Endometrium (tissue), 2 donors: ENCODE measurements around the gene CAMK2B.

Experiments
- FAIRE-seq: peaks from 2 replicates; lab custom pipeline; 2012; peaks lifted over from hg19 to GRCh38; lab: Jason Lieb, UNC
- donor health status: control.
- donor health status: control.

The CAMK2B gene

DNA sequence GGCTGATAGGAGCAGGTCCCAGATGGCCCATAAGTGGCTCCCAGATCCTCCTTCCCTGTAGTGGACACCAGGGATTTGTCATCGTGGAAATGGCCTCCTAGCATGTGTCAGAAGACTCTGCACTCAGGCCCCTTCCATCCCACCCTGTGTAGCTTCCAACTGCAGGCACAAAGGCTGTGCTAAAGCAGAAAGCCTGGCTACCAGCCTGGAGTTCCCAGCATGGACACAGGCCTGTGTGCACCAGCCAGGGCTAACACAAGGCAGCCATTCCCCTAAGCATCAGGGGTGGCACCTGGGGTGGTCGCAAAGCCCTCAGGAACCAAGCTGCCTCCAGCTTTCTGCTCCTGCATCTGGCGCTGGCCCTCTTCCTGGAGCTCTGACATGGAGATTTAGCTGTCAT, 4.5 kb upstream of the CAMK2B start:
- no peak for FAIRE-seq

GRCh38 chr7:44329081-44329480, 3.7 kb upstream of the CAMK2B start:
- FAIRE-seq = no peak

- FAIRE-seq = no peak
Observed at GRCh38 chr7:44327981-44328380, 2.6 kb upstream of the CAMK2B start.

DNA sequence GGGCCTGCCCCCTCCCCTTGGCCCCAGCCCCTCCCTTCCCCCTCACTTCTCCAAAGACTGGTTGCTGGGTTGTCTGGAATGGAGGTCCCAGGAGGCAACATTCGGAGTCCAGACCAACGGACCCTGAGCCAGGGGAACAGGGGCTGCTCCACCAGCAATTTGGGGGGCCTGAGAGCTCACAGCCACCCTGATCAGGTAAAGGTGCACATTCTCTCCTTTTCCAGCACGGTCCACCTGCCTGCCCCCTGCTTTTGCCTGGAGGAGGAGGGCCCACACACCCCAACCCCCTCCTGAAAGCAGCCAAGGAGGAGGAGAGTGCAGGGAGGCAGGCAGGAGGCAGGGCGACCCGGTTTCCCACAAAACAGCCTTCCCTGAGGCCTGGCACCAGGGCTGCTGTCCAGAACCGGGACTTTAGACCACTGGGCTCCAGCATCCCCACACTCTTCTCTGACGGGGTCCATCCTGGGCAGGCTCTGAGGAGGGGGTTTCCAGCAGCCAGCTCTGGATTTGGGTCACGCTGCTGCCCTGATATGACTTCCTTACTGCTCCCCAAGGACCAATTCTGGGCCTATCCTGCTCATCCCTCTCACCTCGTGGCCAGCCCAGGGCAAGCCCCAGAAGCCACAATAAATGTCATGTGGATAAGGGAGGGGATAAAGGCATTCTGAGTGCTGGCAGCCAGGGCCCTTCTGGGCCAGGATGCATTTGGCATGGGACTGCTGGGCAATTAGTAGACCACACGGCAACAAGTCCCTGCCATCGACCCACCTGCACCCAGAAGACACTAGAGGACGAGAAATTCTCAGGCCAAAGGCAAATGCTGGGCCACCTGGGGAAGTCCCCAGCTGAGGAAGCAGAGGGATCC, 1.1 kb upstream of the CAMK2B start:
- no peak for FAIRE-seq

- FAIRE-seq = no peak
Observed at GRCh38 chr7:44325811-44326241, 432 bp upstream of the CAMK2B start.

- no peak for FAIRE-seq
Observed at GRCh38 chr7:44324481-44325200, 753 bp downstream of the CAMK2B start.

GRCh38 chr7:44324204-44324480, 1.3 kb downstream of the CAMK2B start:
- no peak for FAIRE-seq

- FAIRE-seq = no peak
Observed at GRCh38 chr7:44323381-44324203, 1.8 kb downstream of the CAMK2B start.

DNA sequence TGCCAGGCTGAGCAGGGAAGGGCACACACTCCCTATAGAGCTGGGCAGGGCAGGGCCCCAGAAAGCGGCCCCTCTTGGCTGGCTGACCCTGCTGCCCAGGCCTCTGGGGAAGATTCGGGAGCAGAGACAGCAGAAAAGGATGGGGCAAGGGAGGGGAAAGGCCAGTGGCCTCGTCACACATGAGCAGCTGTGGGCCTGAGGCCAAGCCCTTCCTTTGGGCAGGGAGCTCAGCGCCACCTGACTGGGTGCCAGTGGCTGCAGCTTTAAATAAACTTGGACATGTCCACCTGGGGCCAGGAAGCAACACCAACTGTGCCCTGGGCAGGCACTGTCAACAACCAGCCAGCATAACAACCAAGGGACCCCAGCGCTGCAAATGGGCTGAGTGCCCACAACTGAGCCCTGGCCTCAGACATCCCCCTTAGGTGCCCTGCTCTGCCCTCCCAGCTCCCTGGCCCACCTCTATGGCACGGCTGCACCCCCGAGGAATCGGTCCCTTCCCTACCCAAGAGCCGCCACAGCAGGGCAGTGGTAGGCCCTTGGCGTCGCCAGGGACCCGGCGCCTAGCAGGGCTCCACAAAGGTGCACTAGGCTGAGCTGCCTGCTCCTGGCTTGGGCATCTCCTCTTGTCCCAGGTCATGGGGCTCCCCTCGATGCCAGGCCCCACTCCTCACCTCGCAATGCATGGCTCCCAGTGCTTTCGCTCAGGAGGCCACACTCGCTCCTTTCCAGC, 2.6 kb downstream of the CAMK2B start:
- FAIRE-seq = no peak

DNA sequence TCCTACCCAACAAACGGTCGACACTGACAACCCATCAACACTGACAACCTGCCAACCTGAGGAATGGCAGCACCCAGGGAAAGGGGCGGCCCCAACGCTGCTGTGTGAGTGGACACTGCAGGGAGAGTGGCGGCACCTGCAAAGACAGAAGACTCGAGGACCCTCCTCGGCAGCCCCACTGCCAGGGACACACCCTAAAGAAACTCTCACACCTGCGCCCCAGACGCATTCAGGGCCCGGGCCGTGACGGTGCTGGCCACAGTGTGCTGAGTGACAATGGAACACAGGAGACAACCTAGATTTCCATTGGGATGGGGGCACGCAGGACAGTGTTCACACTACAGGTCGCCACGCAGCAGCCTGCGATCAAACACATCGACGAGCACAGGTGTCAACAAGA, 3.6 kb downstream of the CAMK2B start:
- no peak for FAIRE-seq

- FAIRE-seq = no peak
Observed at GRCh38 chr7:44320794-44321371, 4.5 kb downstream of the CAMK2B start.

DNA sequence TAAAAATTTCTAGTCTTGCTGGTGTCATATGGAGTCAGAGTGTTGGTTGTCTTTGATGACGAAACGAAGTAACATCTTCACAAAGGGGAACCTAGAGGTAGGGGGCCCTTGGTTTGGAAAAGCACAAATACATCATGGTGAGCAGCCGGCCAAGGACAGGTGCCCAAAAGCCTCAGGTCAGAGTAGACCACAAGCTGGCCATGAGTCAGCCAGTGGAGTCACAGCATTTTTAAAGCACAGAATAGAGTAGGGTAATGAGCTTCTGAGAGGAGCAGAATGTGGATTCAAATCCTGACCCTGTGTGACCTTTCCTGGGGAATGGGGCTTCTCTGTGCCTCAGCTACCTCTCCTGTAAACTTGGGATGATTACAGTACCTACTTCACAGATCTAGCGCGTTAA, 5.3 kb downstream of the CAMK2B start:
- no peak for FAIRE-seq

DNA sequence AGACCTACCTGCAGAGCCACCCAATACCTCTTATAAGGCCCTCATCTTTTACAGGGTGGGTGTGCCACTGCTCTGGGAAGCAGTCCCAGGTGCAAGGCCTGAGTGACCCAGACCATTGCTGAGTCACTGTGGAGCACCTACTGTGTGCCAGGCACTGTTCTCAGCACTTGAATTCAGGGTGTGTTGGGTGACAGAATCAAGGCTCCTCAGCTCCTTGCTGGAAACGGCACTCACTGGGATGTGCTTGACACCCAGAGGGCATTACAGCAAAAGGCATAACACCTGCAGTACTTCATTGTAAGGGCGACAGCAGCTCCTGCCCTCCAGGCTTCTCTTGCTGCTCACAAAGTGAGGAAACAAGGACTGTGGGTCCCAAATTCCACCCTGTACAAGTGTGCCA, 7.1 kb downstream of the CAMK2B start:
- no peak for FAIRE-seq

DNA sequence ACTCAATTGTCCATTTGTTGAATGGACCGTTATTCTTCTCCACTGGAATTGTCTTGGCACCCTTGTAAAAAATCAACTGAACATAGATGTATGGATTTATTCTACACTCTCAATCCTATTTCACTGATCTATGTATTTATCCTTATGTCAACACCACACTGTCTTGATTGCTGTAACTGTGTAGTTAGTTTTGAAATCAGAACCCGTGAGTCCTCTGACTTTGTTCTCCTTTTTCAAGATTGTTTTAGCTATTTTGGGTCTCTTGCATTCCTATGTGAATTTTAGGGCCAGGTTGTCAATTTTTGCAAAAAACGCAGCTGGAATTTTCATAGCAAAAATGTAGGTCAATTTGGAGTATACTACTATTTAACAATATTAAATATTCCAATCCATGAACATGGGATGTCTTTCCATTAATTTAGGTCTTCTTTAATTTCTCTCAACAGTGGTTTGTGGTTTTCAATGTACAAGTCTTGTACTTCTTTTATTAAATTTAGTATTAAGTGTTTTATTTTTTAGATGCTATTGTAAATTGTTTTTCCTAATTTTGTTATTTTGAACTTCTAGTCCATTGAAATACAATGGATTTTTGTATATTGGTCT, 10.0 kb downstream of the CAMK2B start:
- FAIRE-seq = no peak

DNA sequence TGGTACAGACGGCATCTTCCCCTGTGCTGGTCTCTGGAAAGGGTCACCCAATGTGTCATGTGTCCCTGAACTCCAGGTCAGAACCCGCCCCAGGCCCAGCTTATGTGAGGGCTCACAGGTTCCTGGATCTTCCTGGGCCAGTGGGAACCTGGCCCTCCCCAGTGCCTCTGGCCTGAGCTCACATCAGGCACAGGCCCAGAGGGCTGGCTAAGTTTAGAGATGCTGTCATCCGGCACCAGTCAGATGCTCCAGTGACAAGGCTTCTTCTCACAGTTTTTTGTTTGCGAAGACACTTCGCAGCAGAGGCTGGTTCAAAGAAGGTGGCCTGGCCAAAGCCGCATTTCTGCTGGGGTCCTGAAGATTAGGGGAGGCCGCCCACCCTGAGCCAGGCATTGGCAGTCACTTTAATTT, 11.8 kb downstream of the CAMK2B start:
- no peak for FAIRE-seq

DNA sequence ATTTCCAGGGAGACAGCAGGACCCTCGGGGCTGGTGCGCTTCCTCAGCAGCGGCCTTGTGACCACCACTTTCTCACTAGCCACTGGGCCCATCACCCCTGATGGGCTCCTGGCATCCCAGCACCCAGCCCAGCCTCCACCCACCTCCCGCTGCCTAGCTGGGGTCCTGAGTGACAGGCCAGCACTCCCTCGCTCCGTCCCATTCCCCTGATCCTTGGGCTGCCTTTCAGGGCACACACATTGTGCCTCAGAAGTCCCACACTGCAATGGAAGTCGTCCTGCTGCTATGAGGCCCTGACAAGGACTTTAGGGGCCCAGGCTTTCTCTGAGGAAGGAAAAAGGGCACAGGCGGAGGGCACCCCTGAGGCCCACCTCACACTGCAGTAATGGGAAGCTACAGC, 12.4 kb downstream of the CAMK2B start:
- FAIRE-seq = no peak

DNA sequence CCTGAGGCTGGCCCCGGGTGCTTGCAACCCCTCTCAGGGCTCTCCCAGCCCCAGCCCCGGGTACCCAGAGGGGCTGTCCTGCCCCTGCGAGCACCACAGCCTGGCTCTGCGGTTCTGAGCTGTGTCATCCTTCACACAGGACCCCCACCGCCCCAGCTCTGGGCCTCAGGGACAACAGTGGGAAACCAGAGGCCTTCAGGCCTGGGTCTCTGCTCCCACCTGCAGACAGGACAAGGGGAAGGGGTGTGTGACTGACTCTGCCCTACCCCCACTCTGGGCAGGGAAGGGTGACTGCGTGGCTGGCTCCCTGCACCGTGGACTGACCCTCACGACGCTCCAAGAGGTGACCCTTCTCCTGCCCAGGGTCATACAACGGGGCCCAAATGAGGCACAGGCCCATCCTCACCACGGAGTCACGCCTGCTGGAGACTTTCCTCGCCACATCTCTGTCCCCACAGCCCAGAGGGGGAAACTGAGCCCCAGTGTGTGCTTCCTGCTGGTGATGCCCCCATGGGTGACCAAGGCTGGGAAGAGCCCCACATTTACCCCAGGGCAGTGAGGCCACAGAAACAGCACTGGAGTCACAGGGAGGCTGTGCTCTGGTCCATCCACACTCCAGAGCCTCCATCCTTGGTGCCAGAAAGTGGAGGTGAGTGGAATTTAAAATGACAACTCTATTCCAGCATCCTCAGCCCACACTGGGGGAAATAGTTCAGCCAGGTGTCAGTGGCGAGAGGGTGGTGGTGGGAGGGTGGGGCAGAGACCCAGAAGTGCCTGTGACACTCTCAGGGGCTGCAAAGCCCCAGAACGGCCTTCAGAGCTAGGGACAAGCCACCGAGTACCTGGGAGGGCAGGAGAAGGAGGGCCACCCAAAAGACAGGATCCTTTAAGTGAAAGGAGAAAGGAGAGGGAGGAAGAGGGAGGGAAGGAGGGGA, 13.6 kb downstream of the CAMK2B start:
- no peak for FAIRE-seq

DNA sequence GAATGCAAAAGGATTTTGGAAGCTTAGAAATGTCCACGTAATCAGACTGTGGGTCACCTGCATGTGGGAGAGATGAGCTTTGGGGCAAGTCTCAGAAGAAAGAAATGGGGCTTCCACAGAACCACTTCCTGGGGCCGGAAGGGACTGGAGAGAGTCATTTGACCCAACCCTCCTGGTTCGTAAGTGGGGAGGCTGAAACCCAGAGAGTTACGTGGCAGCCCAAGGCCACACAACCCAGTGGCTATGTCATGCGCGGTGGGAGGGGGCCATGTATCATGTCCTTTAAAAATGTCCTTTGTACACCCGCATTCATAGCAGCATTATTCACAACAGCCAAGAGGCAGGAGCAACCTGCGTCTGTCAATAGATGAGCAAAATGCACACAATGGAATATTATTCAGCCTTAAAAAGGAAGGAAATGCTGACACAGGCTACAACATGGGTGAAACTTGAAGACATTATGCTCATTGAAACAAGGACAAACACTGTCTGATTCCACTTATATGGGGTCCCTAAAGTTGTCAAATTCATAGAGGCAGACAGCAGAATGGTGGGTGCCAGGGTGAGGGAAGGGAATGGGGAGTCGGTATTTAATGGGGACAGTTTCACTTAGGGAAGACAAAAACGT, 15.1 kb downstream of the CAMK2B start:
- FAIRE-seq = no peak

DNA sequence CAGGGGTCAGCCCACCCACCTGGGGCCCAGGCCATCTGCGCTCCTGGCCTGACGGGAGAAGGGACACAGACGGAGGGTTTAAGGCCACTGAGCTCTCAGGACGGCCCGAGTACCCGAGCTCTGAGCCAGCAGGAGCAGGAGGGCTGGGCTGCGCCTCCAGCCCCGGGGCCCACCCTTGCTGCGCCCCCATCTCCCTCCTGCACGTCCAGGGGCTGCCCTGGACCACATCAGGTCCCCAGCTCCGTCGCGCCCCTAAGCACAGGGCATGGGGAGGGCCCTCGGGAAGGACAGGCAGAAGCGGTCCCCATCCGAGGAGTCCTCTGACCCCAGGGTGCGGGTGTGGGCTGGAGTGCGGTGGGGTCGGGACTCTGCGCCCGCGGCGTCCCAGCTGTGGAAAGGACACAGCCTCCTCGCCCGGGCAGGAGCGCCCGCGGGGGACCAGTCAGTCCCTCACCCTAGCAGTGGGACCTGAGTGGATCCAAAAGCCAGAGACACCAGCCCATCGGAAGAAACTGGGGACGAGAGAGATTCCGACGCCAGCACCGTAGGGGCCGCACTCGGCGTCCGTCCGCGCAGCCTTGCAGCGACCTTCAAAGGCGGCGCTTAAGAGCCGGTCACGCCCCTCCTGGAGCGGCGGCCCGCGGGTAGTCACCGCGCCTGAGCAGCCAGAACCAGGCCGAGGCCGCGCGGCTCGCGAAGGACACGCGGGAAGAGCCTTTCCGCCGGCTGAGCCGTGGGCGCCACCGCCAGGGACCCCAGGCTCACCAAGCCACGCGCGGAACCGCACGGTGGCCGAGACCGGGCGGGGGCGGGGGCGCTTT, 15.9 kb downstream of the CAMK2B start:
- FAIRE-seq = no peak
